HG02852 (cell line): ENCODE data around the gene WDR76.
A peak's percentile ranks its signal among the peaks of the same experiment; 100 is the strongest.

ENCODE experiments used
- ATAC-seq: cut with Tn5 transposase; IDR thresholded peaks from one replicate; pipeline ENCODE4 v1.9.1; 2021; ENCODE audit warnings: mild to moderate bottlenecking, moderate library complexity; ENCODE audit not compliant: unreplicated experiment

WDR76 gene

GRCh38 chr15:43873651-43874050 is 46.8 kb downstream of the WDR76 start:
- no peak for ATAC-seq

DNA sequence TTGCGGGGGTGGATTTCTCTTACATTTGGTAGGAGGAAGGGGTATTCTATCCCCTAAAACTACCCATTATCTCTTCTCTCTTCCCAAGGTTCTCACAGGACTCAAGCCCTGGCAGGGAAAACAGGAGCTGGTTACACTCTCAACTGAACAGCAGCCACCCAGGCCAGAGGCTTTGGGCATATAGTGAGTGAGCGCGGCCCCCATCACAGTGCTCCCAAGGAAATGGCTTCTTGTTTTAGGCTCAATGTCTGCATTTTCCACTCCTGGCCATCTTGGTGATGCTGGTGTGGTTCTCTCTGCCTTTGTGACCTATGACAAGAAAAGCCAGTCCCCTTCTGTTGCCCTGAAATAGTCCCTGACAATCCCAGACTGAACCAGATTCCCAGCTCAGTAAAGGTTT is 50.1 kb downstream of the WDR76 start:
- no peak for ATAC-seq

- ATAC-seq: no peak
Measured at GRCh38 chr15:43877371-43877770, 50.6 kb downstream of the WDR76 start.

DNA sequence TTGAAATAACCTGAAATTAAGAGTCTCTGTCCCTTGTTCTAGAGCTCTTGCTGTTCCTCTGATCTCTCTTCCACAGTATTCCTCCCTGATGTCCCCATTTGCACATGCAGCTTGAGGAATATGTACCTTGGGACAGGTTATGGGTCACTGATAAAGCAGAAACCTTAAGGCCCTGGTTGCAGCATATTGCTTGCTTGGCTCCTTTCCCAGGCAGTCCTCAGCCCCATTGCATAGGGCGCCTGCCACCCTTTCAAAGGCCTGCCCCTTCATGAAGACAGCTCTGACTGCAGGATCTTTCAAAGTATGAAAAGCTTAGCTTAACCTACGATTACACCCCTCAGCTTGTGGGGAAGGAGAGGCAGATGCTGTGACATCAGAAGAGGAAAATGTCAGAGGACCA is 51.6 kb downstream of the WDR76 start:
- ATAC-seq: no peak

DNA sequence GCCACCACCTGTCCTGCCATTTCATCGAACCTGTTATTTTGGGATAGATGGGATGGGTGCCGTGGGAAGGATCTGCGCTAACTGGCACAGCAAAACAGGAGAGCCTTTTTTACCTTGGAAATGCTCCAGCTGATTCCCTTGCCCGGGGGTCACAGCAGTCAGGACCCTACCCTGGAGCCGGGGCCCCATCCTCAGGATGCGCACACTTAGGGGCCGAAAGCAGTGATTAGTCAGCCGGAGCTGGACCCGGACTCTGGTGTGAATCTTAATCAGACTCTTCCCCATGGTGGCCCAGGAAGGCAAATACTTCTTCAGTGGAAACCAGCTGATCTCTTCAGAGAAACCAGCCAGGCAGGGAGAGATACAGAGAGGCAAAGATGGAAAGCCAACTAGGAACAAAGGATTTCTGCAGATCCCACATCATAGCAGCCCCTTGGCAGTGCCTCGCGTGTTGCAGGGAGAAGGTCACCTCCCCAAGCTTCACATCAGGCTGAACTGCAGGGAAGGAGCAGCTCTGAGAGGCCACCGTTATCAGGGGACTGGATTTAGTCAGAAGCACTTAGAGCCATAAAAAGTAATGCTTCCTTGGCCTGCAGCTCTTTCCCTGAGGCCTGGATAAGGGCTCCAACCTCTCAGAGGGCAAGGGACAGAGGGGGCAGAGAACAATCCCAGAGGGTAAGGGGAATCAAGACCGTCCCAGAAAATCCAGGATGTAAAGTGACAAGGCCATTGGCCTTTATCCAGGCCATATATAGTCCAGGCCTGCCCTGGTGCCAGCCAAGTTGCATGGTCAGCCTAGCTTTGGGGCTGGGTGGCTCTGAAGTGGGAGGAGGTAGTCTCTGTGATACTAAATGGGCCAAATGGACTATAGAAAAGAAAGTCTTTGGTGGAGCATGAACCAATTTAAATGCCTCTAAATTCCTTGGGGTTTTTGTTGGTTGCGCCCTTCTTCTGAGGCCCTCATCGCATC is 52.9 kb downstream of the WDR76 start:
- no peak for ATAC-seq

- ATAC-seq: no peak
Measured at GRCh38 chr15:43880406-43881194, 53.8 kb downstream of the WDR76 start.

DNA sequence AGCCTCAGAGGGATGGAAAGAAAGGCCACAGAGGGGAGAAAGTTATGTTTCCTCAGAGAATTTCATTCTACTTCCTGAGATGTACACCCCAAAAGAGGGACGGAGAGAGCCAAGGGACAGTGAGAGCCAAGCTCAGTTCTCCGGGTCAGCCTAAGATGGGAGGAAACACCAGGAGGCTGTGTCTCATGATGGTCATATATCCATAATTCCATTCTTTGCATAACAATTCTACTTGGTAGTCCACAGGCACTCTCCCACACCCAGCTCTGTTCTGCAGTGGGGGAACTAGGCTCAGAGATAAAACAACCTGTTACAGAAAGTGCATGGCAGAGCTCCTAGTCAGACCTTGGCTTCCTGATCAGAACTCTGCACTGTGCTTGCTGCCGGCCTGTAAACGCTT is 54.4 kb downstream of the WDR76 start:
- ATAC-seq: no peak

GRCh38 chr15:43881944-43882343 is 55.1 kb downstream of the WDR76 start:
- ATAC-seq: no peak

GRCh38 chr15:43883571-43883970 is 56.8 kb downstream of the WDR76 start:
- ATAC-seq: no peak

- no peak for ATAC-seq
Measured at GRCh38 chr15:43886558-43886957, 59.8 kb downstream of the WDR76 start.

- ATAC-seq: no peak
Measured at GRCh38 chr15:43887901-43888300, 61.1 kb downstream of the WDR76 start.

- ATAC-seq: no peak
Measured at GRCh38 chr15:43889042-43889441, 62.2 kb downstream of the WDR76 start.

DNA sequence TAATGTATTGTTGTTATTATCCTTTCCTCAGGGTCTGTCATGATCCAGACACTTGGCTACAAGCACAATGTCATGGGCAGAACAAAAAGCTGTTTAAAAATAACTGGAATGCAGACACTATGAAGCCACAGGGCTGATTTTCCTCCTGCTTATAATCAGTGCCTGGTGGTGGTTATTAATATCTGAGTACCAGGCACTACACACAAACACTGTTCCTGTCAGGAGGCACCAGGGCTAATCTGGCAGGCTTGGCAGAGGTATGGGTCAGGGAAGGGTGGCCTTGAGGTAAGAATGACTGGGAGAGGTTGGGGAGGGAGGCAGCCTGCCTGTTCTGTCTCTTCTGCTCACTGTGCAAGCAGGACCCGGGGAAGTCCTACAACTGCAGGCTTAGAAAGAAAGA is 67.2 kb downstream of the WDR76 start:
- no peak for ATAC-seq

DNA sequence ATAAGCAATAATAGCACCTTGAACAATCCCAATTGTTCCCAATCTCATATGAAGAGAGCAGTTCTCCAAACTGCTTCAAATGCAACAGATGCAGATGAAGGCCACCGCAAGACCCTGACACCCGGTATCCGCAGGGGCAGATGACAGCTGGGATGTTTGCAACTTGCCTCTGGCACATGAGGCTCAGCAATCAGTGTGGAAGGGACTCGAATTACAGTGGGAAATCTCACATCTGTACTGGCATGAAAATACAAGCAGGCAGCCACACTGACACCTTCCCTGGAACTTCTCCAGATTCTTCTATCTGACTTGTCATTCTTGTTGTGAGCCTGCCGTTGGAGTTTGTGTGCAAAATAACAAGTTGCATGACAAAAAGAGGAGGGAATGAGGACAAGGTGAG is 68.8 kb downstream of the WDR76 start:
- ATAC-seq: no peak

GRCh38 chr15:43896543-43896942 is 69.7 kb downstream of the WDR76 start:
- no peak for ATAC-seq

DNA sequence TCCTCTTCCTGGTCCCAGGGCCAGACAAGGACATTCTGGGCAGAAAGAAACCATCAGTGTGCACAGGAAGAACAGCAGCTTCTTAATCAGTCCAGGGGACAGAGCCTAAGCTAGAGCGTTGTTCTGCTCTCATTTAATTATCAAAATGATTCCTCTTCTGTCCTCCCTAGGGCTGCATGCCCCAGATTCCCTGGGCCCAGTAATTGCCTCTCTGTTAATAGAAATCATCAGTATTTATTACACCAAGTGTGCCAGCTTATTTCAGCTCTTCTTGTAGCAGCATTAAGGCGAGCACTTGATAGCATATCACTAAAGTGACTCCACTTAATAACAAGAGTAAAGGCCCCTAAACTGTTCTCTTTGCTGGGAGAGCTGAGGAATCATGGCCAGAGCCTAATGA is 72.1 kb downstream of the WDR76 start:
- no peak for ATAC-seq

DNA sequence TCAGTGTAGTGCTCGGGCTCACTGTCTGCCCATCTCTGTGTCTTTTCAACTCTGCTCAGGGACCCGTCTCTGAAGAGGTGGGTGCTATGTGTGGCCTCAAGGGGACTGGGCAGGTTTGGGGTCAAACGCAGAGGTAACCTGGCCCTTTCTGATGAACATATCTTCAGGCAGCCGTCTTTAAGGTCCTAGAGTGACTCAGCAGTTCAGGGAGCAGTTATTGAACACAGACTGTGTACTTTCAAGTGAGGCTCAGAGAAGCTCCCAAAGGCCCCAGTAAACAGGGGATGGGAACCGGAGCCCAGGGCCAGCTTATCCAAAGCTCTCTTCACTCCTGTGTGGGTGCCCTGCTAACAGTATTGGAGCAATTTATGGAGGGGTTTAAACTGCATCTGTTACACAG is 73.1 kb downstream of the WDR76 start:
- ATAC-seq: no peak

GRCh38 chr15:43900996-43901395 is 74.2 kb downstream of the WDR76 start:
- no peak for ATAC-seq

DNA sequence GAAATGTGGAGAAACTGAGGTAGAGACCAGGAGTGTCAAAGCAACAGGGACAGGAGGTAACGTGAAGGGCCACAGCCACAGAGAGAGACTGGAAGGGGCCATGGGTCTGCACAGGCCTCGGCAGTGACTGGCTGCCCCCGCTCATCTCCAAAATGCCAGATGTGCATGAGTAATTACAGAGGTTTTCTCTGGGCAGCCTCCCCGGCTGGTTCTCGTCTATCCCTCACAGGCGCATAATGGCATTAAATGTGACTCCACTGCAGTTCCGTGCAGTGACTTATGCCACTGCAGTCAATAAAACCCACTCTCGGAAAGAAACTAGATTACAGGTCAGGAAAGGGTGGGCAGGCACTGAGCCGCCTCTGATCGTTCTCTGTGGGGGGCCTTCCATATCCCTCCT is 74.7 kb downstream of the WDR76 start:
- ATAC-seq: no peak

DNA sequence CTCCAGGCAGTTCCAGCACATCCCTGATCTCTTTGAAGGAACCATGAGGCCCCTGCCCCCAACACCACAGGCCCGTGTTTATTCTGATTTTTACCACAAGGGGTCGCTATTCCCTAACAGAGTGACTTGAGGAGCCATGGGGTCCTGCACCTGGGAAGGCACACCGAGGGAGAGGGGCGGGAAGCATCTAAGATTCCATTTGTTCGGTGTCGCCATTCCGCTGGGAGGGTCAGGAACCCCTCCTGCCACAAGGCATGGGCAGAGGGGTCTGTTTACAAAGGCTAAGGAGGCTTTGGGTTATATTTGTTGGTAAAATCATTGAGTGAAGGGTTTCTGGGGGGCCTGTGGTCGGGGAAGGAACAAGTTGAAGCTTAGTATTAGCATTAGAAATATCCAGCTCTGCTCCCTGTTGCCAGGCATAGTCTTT is 77.1 kb downstream of the WDR76 start:
- peak; percentile 50 for ATAC-seq

GRCh38 chr15:43905755-43906154 is 79.0 kb downstream of the WDR76 start:
- ATAC-seq: no peak

DNA sequence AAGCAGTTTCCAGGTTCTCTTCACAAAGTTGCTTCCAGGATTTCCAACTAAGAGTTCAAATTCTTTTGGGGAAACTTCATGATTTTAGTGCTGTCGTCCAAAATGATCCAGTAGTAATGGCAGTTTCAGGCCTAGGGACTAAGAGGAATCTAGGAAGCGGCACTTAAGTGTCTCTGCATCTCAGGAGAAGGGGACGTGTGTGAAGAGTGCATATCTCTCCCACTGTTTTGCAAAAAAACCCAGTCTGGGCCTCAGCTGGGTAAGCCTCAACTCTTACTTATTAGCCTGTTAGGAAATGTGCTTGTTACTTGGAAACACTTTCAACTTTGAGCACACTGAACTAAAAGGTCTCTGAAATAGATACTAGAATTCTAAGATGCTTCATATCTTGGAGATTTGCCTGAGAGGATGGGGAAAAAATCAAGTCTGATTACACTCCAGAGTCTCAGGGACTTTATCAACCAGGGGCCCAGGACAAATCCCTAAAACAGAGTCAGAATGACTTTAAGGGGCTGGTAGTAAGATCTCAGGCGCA is 81.8 kb downstream of the WDR76 start:
- no peak for ATAC-seq
